Body of pancreas (tissue), 4 donors: Measurements from ENCODE around the gene CCNY. TPM values are rescaled to one million over a fixed set of nuclear protein-coding genes. Genes with fewer than 3 reads are reported as not detected.

Experiments
- ATAC-seq: fragments of 150-250 bp; one replicate; pipeline ENCODE4 v1.9.1; 2016
- DNase-seq, 4 donors: peaks; one replicate each; pipeline ENCODE4 v3.0.0-alpha.2; 2019
- H3K27ac ChIP-seq, 4 donors: fragments of 200-600 bp; sonication (generic); 1 replicate in 3 of 4; 2 replicates in 1 of 4; pipeline versions ENCODE4 v1.5.1 to v1.6.1; 2016 to 2019; ENCODE audit warnings: mild to moderate bottlenecking in 1 of 4, mixed read lengths in 1 of 4, moderate library complexity in 1 of 4
- H3K27me3 ChIP-seq, 2 donors: fragments of 200-600 bp; sonication (generic); one replicate each; pipeline ENCODE4 v1.6.0; 2016; ENCODE audit warnings: mild to moderate bottlenecking in 1 of 2
- H3K36me3 ChIP-seq, 2 donors: fragments of 200-600 bp; sonication (generic); replicated peaks in 1 of 2; 2 replicates each; pipeline ENCODE4 v1.5.1; 2016; ENCODE audit warnings: low read depth in 2 of 2; ENCODE audit not compliant: insufficient read depth in 1 of 2
- H3K4me1 ChIP-seq: fragments of 200-600 bp; sonication (generic); one replicate; pipeline ENCODE4 v1.6.0; 2016
- H3K4me3 ChIP-seq, 2 donors: fragments of 200-600 bp; sonication (generic); 1 replicate in 1 of 2; 2 replicates in 1 of 2; pipeline ENCODE4 v1.5.1; 2016 to 2019
- H3K9me3 ChIP-seq, 3 donors: fragments of 200-600 bp; sonication (generic); 1 replicate in 2 of 3; 2 replicates in 1 of 3; pipeline ENCODE4 v1.5.1; 2016
- CTCF ChIP-seq, 7 experiments: fragments of 450-650 bp in 4 of 7; fragments of 200-600 bp in 3 of 7; sonication (generic) in 3 of 7; IDR thresholded peaks; one replicate each; pipeline ENCODE4 v1.5.1; 2016 to 2019; ENCODE audit warnings: antibody characterized with exemption in 7 of 7
- POLR2A ChIP-seq, 3 donors: fragments of 450-650 bp; IDR thresholded peaks; one replicate each; pipeline ENCODE4 v1.6.1; 2016; ENCODE audit warnings: antibody characterized with exemption in 3 of 3, mild to moderate bottlenecking in 2 of 3
- WGBS, 2 donors: methylation state at CpG; one replicate each; pipeline ENCODE4 v1.1.5; 2017; 5-methylcytosine and 5-hydroxymethylcytosine counted together
- intact Hi-C: fragments of 100-400 bp; cut with DNase I; formaldehyde crosslinking; loops from one replicate; pipeline ENCODE4 v1.15.1; 2023
- total RNA-seq, 2 donors: library from RNA; depleted of rRNA; stranded (reverse); fragments of >200 nt; gene quantifications; one replicate each; pipeline ENCODE4 v1.1.0, GENCODE V29; 2016

The CCNY gene
- total RNA-seq, 2 donors from 2014 or later, result 9.6 to 18.9 TPM

- intact Hi-C loops, result no loop called here
- no peak overlapping the region for H3K27ac ChIP-seq
- H3K4me1 ChIP-seq, result peaks cover 33% of the 10 kb centered on the region
- H3K27me3 ChIP-seq, result no peaks in the 10 kb centered on the region
- H3K9me3 ChIP-seq, result no peaks in the 10 kb centered on the region
- H3K4me3 ChIP-seq, result no peak overlapping the region
- WGBS, 2 donors, result 61 to 66% methylated on average over 2 of the region's 2 CpGs
- TF ChIP-seq CTCF (IDR thresholded peaks at IDR 0.05) (no peak), POLR2A (IDR thresholded peaks at IDR 0.05) (no peak)
- DNase-seq (no peak), ATAC-seq (no peak)
- H3K36me3 ChIP-seq, result no peaks in the 10 kb centered on the region
Measured at GRCh38 chr10:35390161-35390840, 54.0 kb downstream of the CCNY start.

GRCh38 chr10:35390843-35391152, 54.5 kb downstream of the CCNY start:
- no peak overlapping the region for H3K27ac ChIP-seq

GRCh38 chr10:35391153-35391953, 55.0 kb downstream of the CCNY start:
- no peaks in the 10 kb centered on the region for H3K36me3 ChIP-seq
- ATAC-seq, result no peak
- DNase-seq, result no peak
- H3K9me3 ChIP-seq, result no peaks in the 10 kb centered on the region
- TF ChIP-seq POLR2A (IDR thresholded peaks at IDR 0.05) (no peak), CTCF (IDR thresholded peaks at IDR 0.05) (no peak)
- no peaks in the 10 kb centered on the region for H3K27me3 ChIP-seq
- H3K27ac ChIP-seq, result no peak overlapping the region
- no peak overlapping the region for H3K4me3 ChIP-seq
- peaks cover 40% of the 10 kb centered on the region for H3K4me1 ChIP-seq
- 94 to 96% methylated on average over 9 of the region's 9 CpGs for WGBS, 2 donors
- intact Hi-C loops, result no loop called here

More at GRCh38 chr10:35390843-35391152, 54.5 kb downstream of the CCNY start:
- no peak overlapping the region for H3K4me3 ChIP-seq
- H3K9me3 ChIP-seq, result no peaks in the 10 kb centered on the region
- 90 to 92% methylated on average over 2 of the region's 2 CpGs for WGBS, 2 donors
- DNase-seq (no peak), ATAC-seq (no peak)
- intact Hi-C loops, result no loop called here
- TF ChIP-seq CTCF (IDR thresholded peaks at IDR 0.05), result no peak
- no peak for TF ChIP-seq POLR2A (IDR thresholded peaks at IDR 0.05)
- no peaks in the 10 kb centered on the region for H3K36me3 ChIP-seq
- H3K4me1 ChIP-seq, result peaks cover 38% of the 10 kb centered on the region
- no peaks in the 10 kb centered on the region for H3K27me3 ChIP-seq

- intact Hi-C loops, result no loop called here
- H3K36me3 ChIP-seq, result no peaks in the 10 kb centered on the region
- no peak overlapping the region for H3K27ac ChIP-seq
- H3K4me3 ChIP-seq, result no peak overlapping the region
- no peak for DNase-seq
- TF ChIP-seq POLR2A (IDR thresholded peaks at IDR 0.05) (no peak), CTCF (IDR thresholded peaks at IDR 0.05) (no peak)
- no peaks in the 10 kb centered on the region for H3K27me3 ChIP-seq
- H3K4me1 ChIP-seq, result peaks cover 34% of the 10 kb centered on the region
- ATAC-seq, result no peak
- WGBS, 2 donors, result 95 to 99% methylated on average over 2 of the region's 2 CpGs
- no peaks in the 10 kb centered on the region for H3K9me3 ChIP-seq
Measured at GRCh38 chr10:35391954-35392262, 55.6 kb downstream of the CCNY start.
